BE2C (cell line): ENCODE data around the gene C11orf21.
A peak's percentile ranks its signal among the peaks of the same experiment; 100 is the strongest.

Source experiments
- DNase-seq: peaks from one replicate; pipeline ENCODE4 v3.0.0-alpha.2; 2020
- H3K27me3 ChIP-seq: fragments of 250-450 bp; sonication (Bioruptor Pico); 2 replicates; pipeline ENCODE4 v1.5.1; 2020; ENCODE audit warnings: mild to moderate bottlenecking
- H3K36me3 ChIP-seq: fragments of 250-450 bp; sonication (Bioruptor Pico); 2 replicates; pipeline ENCODE4 v1.5.1; 2020; ENCODE audit warnings: mild to moderate bottlenecking
- H3K4me1 ChIP-seq: fragments of 250-450 bp; sonication (Bioruptor Pico); 2 replicates; pipeline ENCODE4 v1.5.1; 2020
- H3K4me3 ChIP-seq: 2 replicates; pipeline ENCODE4 v1.5.1; 2011; ENCODE audit warnings: low read depth, low read length
- H3K9me3 ChIP-seq: fragments of 250-450 bp; sonication (Bioruptor Pico); 2 replicates; pipeline ENCODE4 v1.5.1; 2020
- TF ChIP-seq, protein P1 (sequence below): IDR thresholded peaks from 2 replicates; pipeline ENCODE4 v1.5.1; 2012; ENCODE audit warnings: mild to moderate bottlenecking, low read depth, low read length

The C11orf21 gene

DNA sequence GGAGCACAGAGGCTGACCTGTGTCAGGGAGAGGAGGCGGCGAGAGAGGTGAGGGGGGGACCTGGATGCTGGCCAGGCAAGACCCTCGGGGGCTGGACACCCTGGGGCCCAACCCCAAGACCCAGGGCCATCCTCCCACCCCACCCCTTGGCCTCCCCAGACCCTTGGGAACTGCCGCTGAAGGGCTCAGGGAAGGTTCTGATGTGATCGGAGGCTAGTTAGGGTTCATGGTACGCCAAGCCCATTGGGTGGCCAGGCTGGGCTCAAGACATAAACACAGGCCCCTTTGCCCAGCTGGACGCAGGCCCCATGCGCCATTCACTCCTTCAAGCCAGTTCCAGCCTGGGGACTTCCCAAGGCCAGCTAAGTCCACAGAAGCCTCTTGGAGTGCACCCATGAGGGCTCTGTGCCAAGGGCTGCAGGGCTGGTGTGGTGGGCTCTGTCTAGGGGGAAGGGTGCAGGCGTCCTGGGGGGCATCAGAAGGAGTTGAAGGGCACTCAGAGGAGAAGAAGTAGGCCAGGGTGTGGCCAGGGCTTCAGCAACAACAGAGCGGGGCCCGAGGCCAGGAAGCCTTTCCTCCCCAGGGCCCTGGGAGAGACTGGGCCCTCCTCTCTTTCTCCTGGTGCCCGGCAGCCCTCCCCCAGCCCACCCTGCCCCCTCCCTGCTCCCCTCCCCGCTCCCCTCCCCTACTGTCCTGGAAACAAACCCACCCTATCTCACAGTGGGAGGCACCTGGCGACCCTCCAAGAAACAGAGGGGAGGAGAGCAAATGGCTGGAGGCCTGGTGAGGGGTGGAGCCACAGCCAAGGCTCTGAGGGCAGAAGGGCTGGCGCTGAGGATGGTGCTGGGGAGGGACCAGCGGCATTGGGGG is 13.0 kb upstream of the C11orf21 start:
- Histone ChIP-seq H3K27me3 (no peaks in the 10 kb centered on the region), H3K4me1 (peaks cover 11% of the 10 kb centered on the region), H3K36me3 (no peaks in the 10 kb centered on the region), H3K9me3 (no peaks in the 10 kb centered on the region), H3K4me3 (no peak overlapping the region)
- TF ChIP-seq, protein P1, sequence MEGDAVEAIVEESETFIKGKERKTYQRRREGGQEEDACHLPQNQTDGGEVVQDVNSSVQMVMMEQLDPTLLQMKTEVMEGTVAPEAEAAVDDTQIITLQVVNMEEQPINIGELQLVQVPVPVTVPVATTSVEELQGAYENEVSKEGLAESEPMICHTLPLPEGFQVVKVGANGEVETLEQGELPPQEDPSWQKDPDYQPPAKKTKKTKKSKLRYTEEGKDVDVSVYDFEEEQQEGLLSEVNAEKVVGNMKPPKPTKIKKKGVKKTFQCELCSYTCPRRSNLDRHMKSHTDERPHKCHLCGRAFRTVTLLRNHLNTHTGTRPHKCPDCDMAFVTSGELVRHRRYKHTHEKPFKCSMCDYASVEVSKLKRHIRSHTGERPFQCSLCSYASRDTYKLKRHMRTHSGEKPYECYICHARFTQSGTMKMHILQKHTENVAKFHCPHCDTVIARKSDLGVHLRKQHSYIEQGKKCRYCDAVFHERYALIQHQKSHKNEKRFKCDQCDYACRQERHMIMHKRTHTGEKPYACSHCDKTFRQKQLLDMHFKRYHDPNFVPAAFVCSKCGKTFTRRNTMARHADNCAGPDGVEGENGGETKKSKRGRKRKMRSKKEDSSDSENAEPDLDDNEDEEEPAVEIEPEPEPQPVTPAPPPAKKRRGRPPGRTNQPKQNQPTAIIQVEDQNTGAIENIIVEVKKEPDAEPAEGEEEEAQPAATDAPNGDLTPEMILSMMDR, result no peak
- DNase-seq, result peak; percentile 93

DNA sequence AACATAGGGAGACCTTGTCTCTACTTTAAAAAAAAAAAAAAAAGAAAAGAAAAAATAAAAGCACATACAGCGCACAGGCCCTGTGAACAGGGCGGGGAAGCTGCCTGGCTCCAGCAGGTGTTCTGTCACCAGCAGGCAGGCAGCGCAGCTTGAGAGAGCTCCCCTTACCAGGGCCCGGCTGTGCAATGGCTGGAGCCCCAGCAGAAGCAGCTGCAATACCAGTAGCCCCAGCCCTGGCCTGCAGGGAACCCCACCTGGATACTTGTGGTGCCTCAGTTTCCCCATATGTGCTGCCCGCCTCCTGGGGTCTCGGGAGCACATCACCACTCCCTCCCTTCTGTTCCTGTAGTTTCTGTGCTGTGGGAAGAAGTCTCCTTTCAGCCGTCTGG is 12.4 kb upstream of the C11orf21 start:
- DNase-seq, result no peak

DNA sequence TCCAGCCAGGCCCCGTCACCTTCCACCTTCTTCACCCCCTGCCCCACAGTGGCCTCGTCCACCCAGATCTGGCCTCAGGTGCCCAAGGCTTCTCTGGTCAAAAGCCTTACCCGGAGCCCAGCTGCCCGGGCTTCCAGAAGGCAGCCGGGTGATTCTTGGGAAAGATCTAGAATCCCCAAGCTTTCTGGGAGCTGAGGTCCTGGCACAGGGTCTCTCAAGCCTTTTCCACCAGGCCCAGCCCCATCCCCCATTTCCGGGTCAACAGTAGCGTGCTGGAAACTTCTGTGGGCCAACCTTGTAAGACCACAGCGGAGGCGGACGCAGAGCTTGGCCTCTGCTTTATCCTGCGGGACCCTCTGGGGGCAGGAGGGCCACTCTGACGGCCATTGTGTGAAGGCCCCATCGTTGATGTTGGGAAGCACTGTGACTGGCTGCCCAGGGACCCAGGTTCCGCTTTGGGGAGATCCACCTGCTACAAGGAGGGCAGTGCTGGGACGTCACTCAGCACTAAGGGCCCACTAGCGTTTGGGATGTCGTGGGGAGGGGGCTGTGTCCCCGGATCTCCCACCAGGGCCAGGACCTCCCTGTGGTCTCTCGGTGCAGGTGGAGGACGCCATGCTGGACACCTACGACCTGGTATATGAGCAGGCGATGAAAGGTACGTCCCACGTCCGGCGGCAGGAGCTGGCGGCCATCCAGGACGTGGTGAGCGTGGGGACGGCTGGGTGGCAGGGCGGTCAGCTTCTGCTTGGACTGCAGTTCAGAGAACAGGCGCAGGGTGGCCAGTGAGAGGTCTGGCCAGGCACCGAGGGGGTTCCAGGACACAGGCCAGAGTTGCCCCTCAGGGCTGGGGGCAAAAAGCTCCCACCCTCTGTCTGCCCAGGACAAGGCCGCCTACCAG is 11.6 kb upstream of the C11orf21 start:
- H3K4me1 ChIP-seq, result peaks cover 11% of the 10 kb centered on the region
- H3K9me3 ChIP-seq, result no peaks in the 10 kb centered on the region
- no peak overlapping the region for H3K4me3 ChIP-seq
- DNase-seq, result no peak
- no peaks in the 10 kb centered on the region for H3K36me3 ChIP-seq
- TF ChIP-seq, protein P1, result no peak
- no peaks in the 10 kb centered on the region for H3K27me3 ChIP-seq

More for the DNA sequence above, 12.4 kb upstream of the C11orf21 start:
- Histone ChIP-seq H3K36me3 (no peaks in the 10 kb centered on the region), H3K4me3 (no peak overlapping the region), H3K27me3 (no peaks in the 10 kb centered on the region), H3K4me1 (peaks cover 11% of the 10 kb centered on the region), H3K9me3 (no peaks in the 10 kb centered on the region)
- TF ChIP-seq, protein P1, result no peak

DNA sequence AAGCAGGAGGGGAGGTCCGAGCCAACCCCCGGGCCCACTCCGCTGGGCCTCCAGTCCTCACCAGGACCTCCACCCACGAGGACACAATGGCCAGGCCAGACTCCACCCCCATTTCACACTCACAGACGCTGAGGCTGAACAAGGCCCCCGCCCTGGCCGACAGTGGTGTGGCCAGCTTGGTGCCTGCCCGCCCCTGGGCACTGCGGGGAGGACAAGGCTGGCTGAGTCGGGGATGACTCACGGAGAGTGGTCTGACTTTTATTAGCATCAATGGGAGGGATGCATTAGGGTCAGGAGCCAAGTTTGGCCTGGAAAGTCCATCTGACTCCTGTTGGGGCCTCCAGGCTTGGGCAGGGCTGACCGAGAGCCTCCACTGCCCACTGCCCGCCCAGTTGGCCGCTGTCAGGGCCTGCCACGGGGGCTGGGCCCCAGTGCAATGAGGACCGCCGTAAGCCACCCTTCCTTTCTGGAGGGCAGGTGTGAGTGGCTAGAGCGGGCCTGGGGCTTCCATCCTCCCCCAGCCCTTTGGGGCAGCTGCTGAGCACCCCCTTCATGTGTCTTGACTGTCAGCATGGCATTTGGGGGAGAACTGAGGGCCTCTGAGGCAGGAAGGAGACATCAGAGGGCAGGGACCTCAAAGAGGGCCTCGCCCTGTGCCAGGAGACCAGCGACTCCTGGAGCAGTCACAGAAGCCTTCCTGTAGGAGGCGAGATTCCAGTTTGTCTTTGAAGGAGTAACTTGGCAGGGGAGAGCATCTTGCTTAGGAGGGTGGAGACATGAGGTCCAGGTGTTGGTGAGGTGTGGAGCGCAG is 10.7 kb upstream of the C11orf21 start:
- no peak for DNase-seq
- Histone ChIP-seq H3K4me1 (peaks cover 11% of the 10 kb centered on the region), H3K27me3 (no peaks in the 10 kb centered on the region), H3K36me3 (no peaks in the 10 kb centered on the region), H3K4me3 (no peak overlapping the region), H3K9me3 (no peaks in the 10 kb centered on the region)
- TF ChIP-seq, protein P1, result no peak

DNA sequence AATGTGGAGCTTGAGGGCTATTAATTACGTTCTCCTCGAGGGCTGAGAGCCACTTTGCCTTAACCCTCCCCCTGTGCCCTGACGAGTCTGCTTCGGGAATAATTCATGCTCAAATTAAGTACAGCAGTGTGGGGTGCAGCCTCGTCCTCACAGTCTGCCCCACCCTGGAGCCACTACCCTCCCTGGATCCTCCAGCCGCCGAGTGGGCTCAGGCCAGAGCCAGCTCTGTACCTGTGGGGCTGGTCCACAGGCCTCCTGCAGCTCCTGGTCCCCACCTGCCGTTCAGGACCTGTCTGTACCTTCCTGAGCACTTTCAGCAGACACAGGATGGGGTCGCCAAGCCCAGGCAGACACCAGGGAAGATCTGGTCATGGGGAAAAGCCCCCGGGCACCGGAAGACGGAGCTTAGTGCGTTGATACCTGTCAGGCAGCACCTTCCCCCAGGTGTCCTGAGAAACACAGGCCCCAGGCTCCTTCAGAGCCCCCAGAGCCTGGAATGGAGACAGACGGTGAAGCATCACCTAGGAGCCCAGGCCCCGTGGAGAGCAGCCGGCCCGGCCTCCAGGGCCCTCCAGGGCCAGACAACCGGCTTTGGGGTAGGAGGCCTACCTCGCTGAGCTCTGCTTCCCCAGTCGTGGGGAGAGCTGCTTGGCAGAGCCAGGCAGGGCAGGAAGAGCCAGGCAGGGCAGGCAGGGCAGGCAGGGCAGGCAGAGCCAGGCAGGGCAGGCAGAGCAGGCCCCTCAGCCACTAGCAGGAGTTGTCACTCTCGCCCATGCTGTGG is 9.8 kb upstream of the C11orf21 start:
- Histone ChIP-seq H3K36me3 (no peaks in the 10 kb centered on the region), H3K27me3 (no peaks in the 10 kb centered on the region), H3K4me1 (peaks cover 11% of the 10 kb centered on the region), H3K9me3 (no peaks in the 10 kb centered on the region), H3K4me3 (no peak overlapping the region)
- TF ChIP-seq, protein P1, result no peak
- DNase-seq, result no peak
